Measurements from ENCODE around the gene ARID1B. TPM values are rescaled to one million over a fixed set of nuclear protein-coding genes. Genes with fewer than 3 reads are reported as not detected.

The ARID1B gene
- total and polyA plus RNA-seq, 2 of the 13 experiments (the other 11 are each of a cell fraction or from before 2014, with no cell fraction given): 20.1 to 32.6 TPM

DNA sequence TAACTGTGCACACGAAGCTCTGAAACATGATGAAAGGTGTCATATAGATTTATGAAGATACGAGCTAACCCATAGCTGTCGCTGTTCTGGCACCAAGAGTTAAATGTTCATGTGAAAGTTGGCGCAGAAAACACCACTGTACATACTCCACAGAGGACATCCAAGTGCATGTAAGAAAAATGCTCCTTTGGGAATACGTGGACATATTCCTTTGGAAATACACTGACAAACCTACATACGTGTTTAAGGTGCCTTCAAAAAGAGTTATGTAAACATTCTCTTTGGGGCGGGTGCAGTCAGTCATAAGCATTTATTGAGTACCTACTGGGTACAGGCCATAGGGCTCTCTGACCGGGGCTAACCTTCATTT is 723 bp upstream of the ARID1B start (continued):
- TF ChIP-seq ZNF275 (CRISPR knock-in tag; IDR thresholded peaks at IDR 0.05; ENCODE audit: borderline replicate concordance) (no peak), YEATS2 (CRISPR knock-in tag; IDR thresholded peaks at IDR 0.05; ENCODE audit: borderline replicate concordance) (no peak), MIER2 (CRISPR knock-in tag; IDR thresholded peaks at IDR 0.05) (no peak), MAFK (conservative IDR thresholded peaks at IDR 0.05 in 1 of 2, IDR thresholded peaks at IDR 0.05 in 1 of 2; ENCODE audit: low read length in 2 of 2) (no peak), ZSCAN20 (CRISPR knock-in tag; IDR thresholded peaks at IDR 0.05; ENCODE audit: borderline replicate concordance) (no peak), ZNF580 (CRISPR knock-in tag; IDR thresholded peaks at IDR 0.05; ENCODE audit: borderline replicate concordance, low read depth) (no peak), SMARCC2 (IDR thresholded peaks at IDR 0.05) (no peak), DDIT3 (CRISPR knock-in tag; IDR thresholded peaks at IDR 0.05) (no peak), ZNF780A (CRISPR knock-in tag; IDR thresholded peaks at IDR 0.05) (no peak), MXD3 (CRISPR knock-in tag; IDR thresholded peaks at IDR 0.05) (no peak), ARID2 (CRISPR knock-in tag; IDR thresholded peaks at IDR 0.05; ENCODE audit: borderline replicate concordance) (no peak), ZNF234 (CRISPR knock-in tag; conservative IDR thresholded peaks at IDR 0.05) (no peak), DMAP1 (CRISPR knock-in tag; IDR thresholded peaks at IDR 0.05) (no peak), CHCHD3 (CRISPR knock-in tag; IDR thresholded peaks at IDR 0.05) (0 out of 2 replicates have a peak, but pooled peaks have one; percentile 7), ZNF383 (CRISPR knock-in tag; IDR thresholded peaks at IDR 0.05; ENCODE audit: borderline replicate concordance) (no peak), ZNF883 (CRISPR knock-in tag; IDR thresholded peaks at IDR 0.05; ENCODE audit: not compliant biosample characterization) (no peak), PHF8 (CRISPR knock-in tag; IDR thresholded peaks at IDR 0.05) (no peak), PAWR (CRISPR knock-in tag; IDR thresholded peaks at IDR 0.05; ENCODE audit: borderline replicate concordance) (no peak), NFIB (CRISPR knock-in tag; IDR thresholded peaks at IDR 0.05; ENCODE audit: borderline replicate concordance) (no peak), ZNF549 (CRISPR knock-in tag; IDR thresholded peaks at IDR 0.05) (no peak), HNRNPUL1 (IDR thresholded peaks at IDR 0.05; ENCODE audit: low read depth, low read length) (no peak), NFKB2 (CRISPR knock-in tag; IDR thresholded peaks at IDR 0.05; ENCODE audit: borderline replicate concordance) (no peak), GABPA (IDR thresholded peaks at IDR 0.05; ENCODE audit: low read depth, low read length) (no peak), GABPA (CRISPR knock-in tag; IDR thresholded peaks at IDR 0.05; ENCODE audit: low read depth) (no peak), ZFAT (CRISPR knock-in tag; conservative IDR thresholded peaks at IDR 0.05) (no peak), ZNF354B (CRISPR knock-in tag; IDR thresholded peaks at IDR 0.05) (no peak), MATR3 (CRISPR knock-in tag; IDR thresholded peaks at IDR 0.05) (no peak), SIN3B (IDR thresholded peaks at IDR 0.05; ENCODE audit: low read length) (no peak), ZNF790 (CRISPR knock-in tag; IDR thresholded peaks at IDR 0.05; ENCODE audit: borderline replicate concordance) (no peak)
- TF ChIP-seq, protein P1, sequence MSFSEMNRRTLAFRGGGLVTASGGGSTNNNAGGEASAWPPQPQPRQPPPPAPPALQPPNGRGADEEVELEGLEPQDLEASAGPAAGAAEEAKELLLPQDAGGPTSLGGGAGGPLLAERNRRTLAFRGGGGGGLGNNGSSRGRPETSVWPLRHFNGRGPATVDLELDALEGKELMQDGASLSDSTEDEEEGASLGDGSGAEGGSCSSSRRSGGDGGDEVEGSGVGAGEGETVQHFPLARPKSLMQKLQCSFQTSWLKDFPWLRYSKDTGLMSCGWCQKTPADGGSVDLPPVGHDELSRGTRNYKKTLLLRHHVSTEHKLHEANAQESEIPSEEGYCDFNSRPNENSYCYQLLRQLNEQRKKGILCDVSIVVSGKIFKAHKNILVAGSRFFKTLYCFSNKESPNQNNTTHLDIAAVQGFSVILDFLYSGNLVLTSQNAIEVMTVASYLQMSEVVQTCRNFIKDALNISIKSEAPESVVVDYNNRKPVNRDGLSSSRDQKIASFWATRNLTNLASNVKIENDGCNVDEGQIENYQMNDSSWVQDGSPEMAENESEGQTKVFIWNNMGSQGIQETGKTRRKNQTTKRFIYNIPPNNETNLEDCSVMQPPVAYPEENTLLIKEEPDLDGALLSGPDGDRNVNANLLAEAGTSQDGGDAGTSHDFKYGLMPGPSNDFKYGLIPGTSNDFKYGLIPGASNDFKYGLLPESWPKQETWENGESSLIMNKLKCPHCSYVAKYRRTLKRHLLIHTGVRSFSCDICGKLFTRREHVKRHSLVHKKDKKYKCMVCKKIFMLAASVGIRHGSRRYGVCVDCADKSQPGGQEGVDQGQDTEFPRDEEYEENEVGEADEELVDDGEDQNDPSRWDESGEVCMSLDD (CRISPR knock-in tag; IDR thresholded peaks at IDR 0.05; ENCODE audit: borderline replicate concordance): no peak
